Measurements from ENCODE around the gene GID8. TPM values are rescaled to one million over a fixed set of nuclear protein-coding genes. Genes with fewer than 3 reads are reported as not detected.

GID8 gene
- total and polyA plus RNA-seq, 9 of the 15 experiments (the other 6 are each of a cell fraction or from before 2014, with no cell fraction given) = 7.5 to 31.6 (median 22.2) TPM

DNA sequence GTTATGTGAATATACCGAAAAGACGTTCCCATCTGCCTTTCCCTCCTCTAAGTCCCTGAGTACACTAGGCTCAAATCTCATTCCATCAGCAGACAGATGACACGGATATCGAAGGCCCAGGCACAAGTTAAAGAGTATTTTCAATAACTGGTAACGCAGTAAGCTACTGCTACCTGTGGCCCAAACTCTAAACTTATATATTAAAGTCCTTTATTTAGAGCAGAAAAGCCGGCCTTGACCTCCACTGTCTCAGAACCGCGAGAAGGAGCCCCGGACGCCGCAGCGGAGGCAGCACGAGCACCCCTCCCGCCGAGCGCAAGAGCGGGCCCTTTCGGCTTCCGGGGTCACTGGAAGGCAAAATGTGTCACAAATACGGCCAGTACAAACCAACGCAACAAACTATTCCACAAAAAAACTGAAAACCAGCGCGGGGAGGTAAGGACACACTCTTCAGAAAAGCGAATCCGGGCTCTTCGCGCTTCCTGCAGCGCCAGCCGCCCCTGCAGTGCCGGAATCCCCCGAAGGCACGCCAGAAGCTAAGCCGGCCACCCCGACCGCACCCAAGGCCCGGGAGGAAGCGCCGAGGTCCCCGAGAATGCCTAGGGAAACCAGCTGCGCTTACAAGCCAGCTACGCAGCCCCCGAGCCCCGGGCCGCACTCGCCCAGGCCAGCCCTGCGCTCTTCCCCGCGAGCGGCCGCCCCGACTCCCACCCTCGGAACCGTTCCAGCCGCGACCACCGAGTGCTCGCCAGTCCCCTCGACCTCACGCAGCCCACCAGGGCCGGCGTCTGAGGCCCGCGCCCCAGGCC is 12.3 kb upstream of the GID8 start (continued):
- TF ChIP-seq, protein P1, sequence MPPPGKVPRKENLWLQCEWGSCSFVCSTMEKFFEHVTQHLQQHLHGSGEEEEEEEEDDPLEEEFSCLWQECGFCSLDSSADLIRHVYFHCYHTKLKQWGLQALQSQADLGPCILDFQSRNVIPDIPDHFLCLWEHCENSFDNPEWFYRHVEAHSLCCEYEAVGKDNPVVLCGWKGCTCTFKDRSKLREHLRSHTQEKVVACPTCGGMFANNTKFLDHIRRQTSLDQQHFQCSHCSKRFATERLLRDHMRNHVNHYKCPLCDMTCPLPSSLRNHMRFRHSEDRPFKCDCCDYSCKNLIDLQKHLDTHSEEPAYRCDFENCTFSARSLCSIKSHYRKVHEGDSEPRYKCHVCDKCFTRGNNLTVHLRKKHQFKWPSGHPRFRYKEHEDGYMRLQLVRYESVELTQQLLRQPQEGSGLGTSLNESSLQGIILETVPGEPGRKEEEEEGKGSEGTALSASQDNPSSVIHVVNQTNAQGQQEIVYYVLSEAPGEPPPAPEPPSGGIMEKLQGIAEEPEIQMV (tag; conservative IDR thresholded peaks at IDR 0.05; ENCODE audit: low read depth) = no peak
- no peak for TF ChIP-seq ZNF12 (CRISPR knock-in tag; IDR thresholded peaks at IDR 0.05)
- no peak for TF ChIP-seq SIX5 (IDR thresholded peaks at IDR 0.05; ENCODE audit: borderline replicate concordance in 1 of 2, insufficient read depth in 1 of 2, low read depth in 1 of 2, low read length in 2 of 2)
- no peak for TF ChIP-seq ZNF23 (CRISPR knock-in tag; IDR thresholded peaks at IDR 0.05)
- no peak for TF ChIP-seq SPI1 (IDR thresholded peaks at IDR 0.05; ENCODE audit: borderline replicate concordance, low read depth, low read length)
- no peak for TF ChIP-seq STAT5A (IDR thresholded peaks at IDR 0.05; ENCODE audit: borderline replicate concordance, low read length)
- TF ChIP-seq, protein P2, sequence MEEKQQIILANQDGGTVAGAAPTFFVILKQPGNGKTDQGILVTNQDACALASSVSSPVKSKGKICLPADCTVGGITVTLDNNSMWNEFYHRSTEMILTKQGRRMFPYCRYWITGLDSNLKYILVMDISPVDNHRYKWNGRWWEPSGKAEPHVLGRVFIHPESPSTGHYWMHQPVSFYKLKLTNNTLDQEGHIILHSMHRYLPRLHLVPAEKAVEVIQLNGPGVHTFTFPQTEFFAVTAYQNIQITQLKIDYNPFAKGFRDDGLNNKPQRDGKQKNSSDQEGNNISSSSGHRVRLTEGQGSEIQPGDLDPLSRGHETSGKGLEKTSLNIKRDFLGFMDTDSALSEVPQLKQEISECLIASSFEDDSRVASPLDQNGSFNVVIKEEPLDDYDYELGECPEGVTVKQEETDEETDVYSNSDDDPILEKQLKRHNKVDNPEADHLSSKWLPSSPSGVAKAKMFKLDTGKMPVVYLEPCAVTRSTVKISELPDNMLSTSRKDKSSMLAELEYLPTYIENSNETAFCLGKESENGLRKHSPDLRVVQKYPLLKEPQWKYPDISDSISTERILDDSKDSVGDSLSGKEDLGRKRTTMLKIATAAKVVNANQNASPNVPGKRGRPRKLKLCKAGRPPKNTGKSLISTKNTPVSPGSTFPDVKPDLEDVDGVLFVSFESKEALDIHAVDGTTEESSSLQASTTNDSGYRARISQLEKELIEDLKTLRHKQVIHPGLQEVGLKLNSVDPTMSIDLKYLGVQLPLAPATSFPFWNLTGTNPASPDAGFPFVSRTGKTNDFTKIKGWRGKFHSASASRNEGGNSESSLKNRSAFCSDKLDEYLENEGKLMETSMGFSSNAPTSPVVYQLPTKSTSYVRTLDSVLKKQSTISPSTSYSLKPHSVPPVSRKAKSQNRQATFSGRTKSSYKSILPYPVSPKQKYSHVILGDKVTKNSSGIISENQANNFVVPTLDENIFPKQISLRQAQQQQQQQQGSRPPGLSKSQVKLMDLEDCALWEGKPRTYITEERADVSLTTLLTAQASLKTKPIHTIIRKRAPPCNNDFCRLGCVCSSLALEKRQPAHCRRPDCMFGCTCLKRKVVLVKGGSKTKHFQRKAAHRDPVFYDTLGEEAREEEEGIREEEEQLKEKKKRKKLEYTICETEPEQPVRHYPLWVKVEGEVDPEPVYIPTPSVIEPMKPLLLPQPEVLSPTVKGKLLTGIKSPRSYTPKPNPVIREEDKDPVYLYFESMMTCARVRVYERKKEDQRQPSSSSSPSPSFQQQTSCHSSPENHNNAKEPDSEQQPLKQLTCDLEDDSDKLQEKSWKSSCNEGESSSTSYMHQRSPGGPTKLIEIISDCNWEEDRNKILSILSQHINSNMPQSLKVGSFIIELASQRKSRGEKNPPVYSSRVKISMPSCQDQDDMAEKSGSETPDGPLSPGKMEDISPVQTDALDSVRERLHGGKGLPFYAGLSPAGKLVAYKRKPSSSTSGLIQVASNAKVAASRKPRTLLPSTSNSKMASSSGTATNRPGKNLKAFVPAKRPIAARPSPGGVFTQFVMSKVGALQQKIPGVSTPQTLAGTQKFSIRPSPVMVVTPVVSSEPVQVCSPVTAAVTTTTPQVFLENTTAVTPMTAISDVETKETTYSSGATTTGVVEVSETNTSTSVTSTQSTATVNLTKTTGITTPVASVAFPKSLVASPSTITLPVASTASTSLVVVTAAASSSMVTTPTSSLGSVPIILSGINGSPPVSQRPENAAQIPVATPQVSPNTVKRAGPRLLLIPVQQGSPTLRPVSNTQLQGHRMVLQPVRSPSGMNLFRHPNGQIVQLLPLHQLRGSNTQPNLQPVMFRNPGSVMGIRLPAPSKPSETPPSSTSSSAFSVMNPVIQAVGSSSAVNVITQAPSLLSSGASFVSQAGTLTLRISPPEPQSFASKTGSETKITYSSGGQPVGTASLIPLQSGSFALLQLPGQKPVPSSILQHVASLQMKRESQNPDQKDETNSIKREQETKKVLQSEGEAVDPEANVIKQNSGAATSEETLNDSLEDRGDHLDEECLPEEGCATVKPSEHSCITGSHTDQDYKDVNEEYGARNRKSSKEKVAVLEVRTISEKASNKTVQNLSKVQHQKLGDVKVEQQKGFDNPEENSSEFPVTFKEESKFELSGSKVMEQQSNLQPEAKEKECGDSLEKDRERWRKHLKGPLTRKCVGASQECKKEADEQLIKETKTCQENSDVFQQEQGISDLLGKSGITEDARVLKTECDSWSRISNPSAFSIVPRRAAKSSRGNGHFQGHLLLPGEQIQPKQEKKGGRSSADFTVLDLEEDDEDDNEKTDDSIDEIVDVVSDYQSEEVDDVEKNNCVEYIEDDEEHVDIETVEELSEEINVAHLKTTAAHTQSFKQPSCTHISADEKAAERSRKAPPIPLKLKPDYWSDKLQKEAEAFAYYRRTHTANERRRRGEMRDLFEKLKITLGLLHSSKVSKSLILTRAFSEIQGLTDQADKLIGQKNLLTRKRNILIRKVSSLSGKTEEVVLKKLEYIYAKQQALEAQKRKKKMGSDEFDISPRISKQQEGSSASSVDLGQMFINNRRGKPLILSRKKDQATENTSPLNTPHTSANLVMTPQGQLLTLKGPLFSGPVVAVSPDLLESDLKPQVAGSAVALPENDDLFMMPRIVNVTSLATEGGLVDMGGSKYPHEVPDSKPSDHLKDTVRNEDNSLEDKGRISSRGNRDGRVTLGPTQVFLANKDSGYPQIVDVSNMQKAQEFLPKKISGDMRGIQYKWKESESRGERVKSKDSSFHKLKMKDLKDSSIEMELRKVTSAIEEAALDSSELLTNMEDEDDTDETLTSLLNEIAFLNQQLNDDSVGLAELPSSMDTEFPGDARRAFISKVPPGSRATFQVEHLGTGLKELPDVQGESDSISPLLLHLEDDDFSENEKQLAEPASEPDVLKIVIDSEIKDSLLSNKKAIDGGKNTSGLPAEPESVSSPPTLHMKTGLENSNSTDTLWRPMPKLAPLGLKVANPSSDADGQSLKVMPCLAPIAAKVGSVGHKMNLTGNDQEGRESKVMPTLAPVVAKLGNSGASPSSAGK (IDR thresholded peaks at IDR 0.05) = no peak
- TF ChIP-seq FIP1L1 (IDR thresholded peaks at IDR 0.05; ENCODE audit: low read depth, low read length, poor library complexity, severe bottlenecking) = no peak
- TF ChIP-seq RFX5 (IDR thresholded peaks at IDR 0.05; ENCODE audit: low read depth, low read length) = no peak
- no peak for TF ChIP-seq ZNF766 (CRISPR knock-in tag; conservative IDR thresholded peaks at IDR 0.05)
- 0 out of 2 replicates have a peak, but pooled peaks have one; percentile 9 for TF ChIP-seq GABPA (tag; conservative IDR thresholded peaks at IDR 0.05; ENCODE audit: low read depth)
- no peak for TF ChIP-seq ZNF551 (CRISPR knock-in tag; IDR thresholded peaks at IDR 0.05)
- TF ChIP-seq, protein P3, sequence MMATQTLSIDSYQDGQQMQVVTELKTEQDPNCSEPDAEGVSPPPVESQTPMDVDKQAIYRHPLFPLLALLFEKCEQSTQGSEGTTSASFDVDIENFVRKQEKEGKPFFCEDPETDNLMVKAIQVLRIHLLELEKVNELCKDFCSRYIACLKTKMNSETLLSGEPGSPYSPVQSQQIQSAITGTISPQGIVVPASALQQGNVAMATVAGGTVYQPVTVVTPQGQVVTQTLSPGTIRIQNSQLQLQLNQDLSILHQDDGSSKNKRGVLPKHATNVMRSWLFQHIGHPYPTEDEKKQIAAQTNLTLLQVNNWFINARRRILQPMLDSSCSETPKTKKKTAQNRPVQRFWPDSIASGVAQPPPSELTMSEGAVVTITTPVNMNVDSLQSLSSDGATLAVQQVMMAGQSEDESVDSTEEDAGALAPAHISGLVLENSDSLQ (IDR thresholded peaks at IDR 0.05) = no peak
